Astrocyte (in vitro differentiated cells and primary cell): Measurements from ENCODE around the gene LRRFIP1. TPM values are rescaled to one million over a fixed set of nuclear protein-coding genes. Genes with fewer than 3 reads are reported as not detected.

Source experiments
- DNase-seq: peaks from one replicate; pipeline ENCODE4 v3.0.0-alpha.2; 2010; ENCODE audit warnings: low read depth
- FAIRE-seq: peaks from 2 replicates; lab custom pipeline; 2011; peaks lifted over from hg19 to GRCh38; lab: Jason Lieb, UNC
- H2AFZ ChIP-seq: 2 replicates; pipeline ENCODE4 v1.6.0; 2012; ENCODE audit warnings: low read depth, low read length, inconsistent platforms
- H3K27ac ChIP-seq: 2 replicates; pipeline ENCODE4 v1.5.1; 2011; ENCODE audit warnings: low read depth, low read length, inconsistent platforms
- H3K27me3 ChIP-seq: 2 replicates; pipeline ENCODE4 v1.6.0; 2011; ENCODE audit warnings: low read length, inconsistent platforms; ENCODE audit not compliant: insufficient read depth
- H3K36me3 ChIP-seq: 2 replicates; pipeline ENCODE4 v1.5.1; 2011; ENCODE audit warnings: low read length, inconsistent platforms; ENCODE audit not compliant: insufficient read depth
- H3K4me1 ChIP-seq: 2 replicates; pipeline ENCODE4 v1.5.1; 2011; ENCODE audit warnings: low read length, inconsistent platforms; ENCODE audit not compliant: insufficient read depth
- H3K4me2 ChIP-seq: 2 replicates; pipeline ENCODE4 v1.6.0; 2012; ENCODE audit warnings: low read length, inconsistent platforms
- H3K4me3 ChIP-seq: 2 replicates; pipeline ENCODE4 v1.5.1; 2011; ENCODE audit warnings: low read depth, mild to moderate bottlenecking, low read length, inconsistent platforms; ENCODE audit not compliant: insufficient read depth
- H3K79me2 ChIP-seq: 2 replicates; pipeline ENCODE4 v1.6.0; 2012; ENCODE audit warnings: mild to moderate bottlenecking, low read length, inconsistent platforms; ENCODE audit not compliant: insufficient read depth
- H3K9ac ChIP-seq: 2 replicates; pipeline ENCODE4 v1.6.0; 2012; ENCODE audit warnings: mild to moderate bottlenecking, low read length, inconsistent platforms
- H3K9me3 ChIP-seq: 2 replicates; pipeline ENCODE4 v1.5.1; 2012; ENCODE audit warnings: low read depth, mild to moderate bottlenecking, low read length, inconsistent platforms; ENCODE audit not compliant: insufficient read depth
- H4K20me1 ChIP-seq: 2 replicates; pipeline ENCODE4 v1.6.0; 2012; ENCODE audit warnings: low read length, inconsistent platforms; ENCODE audit not compliant: insufficient read depth
- H3K27ac Mint-ChIP-seq: one replicate; pipeline ENCODE4 v1.8.0; 2021; ENCODE audit warnings: mild to moderate bottlenecking, mixed read lengths; ENCODE audit not compliant: unreplicated experiment
- H3K27me3 Mint-ChIP-seq: one replicate; pipeline ENCODE4 v1.8.0; 2021; ENCODE audit warnings: low read depth, mixed read lengths; ENCODE audit not compliant: unreplicated experiment
- H3K36me3 Mint-ChIP-seq: one replicate; pipeline ENCODE4 v1.8.0; 2021; ENCODE audit warnings: low read depth, mixed read lengths; ENCODE audit not compliant: unreplicated experiment
- H3K4me1 Mint-ChIP-seq: one replicate; pipeline ENCODE4 v1.8.0; 2021; ENCODE audit warnings: low read depth, mixed read lengths; ENCODE audit not compliant: unreplicated experiment
- H3K4me3 Mint-ChIP-seq: one replicate; pipeline ENCODE4 v1.8.0; 2021; ENCODE audit warnings: mild to moderate bottlenecking, moderate library complexity, mixed read lengths; ENCODE audit not compliant: unreplicated experiment
- H3K9me3 Mint-ChIP-seq: one replicate; pipeline ENCODE4 v1.8.0; 2021; ENCODE audit warnings: mild to moderate bottlenecking, mixed read lengths; ENCODE audit not compliant: unreplicated experiment
- EZH2 ChIP-seq: IDR thresholded peaks from 2 replicates; pipeline ENCODE4 v1.6.1; 2012; ENCODE audit warnings: mild to moderate bottlenecking, low read length, inconsistent platforms; ENCODE audit not compliant: insufficient read depth
- total RNA-seq: library from RNA; stranded (reverse); gene quantifications from 2 replicates; pipeline ENCODE4 v1.2.1, GENCODE V29; 2021
- TF ChIP-seq, protein P1 (sequence below): IDR thresholded peaks from 2 replicates; pipeline ENCODE4 v1.5.1; 2011; ENCODE audit warnings: low read depth, mild to moderate bottlenecking, inconsistent platforms, low read length, moderate library complexity; ENCODE audit not compliant: insufficient read depth

LRRFIP1 gene
- total RNA-seq, 1 donor from 2014 or later, result 83.3 TPM

GRCh38 chr2:237649541-237650454 is 22.4 kb downstream of the LRRFIP1 start:
- Histone ChIP-seq H3K9me3 (no peaks in the 10 kb centered on the region), H3K4me3 (no peak overlapping the region), H3K79me2 (peaks cover 31% of the 10 kb centered on the region), H3K9ac (no peak overlapping the region), H3K27ac (no peak overlapping the region), H3K4me1 (no peaks in the 10 kb centered on the region), H3K27me3 (no peaks in the 10 kb centered on the region), H2AFZ (no peak overlapping the region), H4K20me1 (peaks cover 39% of the 10 kb centered on the region), H3K4me2 (no peak overlapping the region), H3K36me3 (peaks cover 8% of the 10 kb centered on the region)
- H3K9me3 Mint-ChIP-seq, result peaks cover 9% of the 10 kb centered on the region
- DNase-seq, result no peak
- H3K4me3 Mint-ChIP-seq, result no peak overlapping the region
- peaks cover 2% of the 10 kb centered on the region for H3K4me1 Mint-ChIP-seq
- no peak overlapping the region for H3K27ac Mint-ChIP-seq
- FAIRE-seq, result no peak
- H3K27me3 Mint-ChIP-seq, result no peaks in the 10 kb centered on the region
- H3K36me3 Mint-ChIP-seq, result peaks cover 33% of the 10 kb centered on the region
- no peak for TF ChIP-seq EZH2
- TF ChIP-seq, protein P1, sequence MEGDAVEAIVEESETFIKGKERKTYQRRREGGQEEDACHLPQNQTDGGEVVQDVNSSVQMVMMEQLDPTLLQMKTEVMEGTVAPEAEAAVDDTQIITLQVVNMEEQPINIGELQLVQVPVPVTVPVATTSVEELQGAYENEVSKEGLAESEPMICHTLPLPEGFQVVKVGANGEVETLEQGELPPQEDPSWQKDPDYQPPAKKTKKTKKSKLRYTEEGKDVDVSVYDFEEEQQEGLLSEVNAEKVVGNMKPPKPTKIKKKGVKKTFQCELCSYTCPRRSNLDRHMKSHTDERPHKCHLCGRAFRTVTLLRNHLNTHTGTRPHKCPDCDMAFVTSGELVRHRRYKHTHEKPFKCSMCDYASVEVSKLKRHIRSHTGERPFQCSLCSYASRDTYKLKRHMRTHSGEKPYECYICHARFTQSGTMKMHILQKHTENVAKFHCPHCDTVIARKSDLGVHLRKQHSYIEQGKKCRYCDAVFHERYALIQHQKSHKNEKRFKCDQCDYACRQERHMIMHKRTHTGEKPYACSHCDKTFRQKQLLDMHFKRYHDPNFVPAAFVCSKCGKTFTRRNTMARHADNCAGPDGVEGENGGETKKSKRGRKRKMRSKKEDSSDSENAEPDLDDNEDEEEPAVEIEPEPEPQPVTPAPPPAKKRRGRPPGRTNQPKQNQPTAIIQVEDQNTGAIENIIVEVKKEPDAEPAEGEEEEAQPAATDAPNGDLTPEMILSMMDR, result no peak

GRCh38 chr2:237650455-237650850 is 23.1 kb downstream of the LRRFIP1 start:
- no peak overlapping the region for H3K4me3 Mint-ChIP-seq
- H3K27ac Mint-ChIP-seq, result no peak overlapping the region
- DNase-seq, result no peak
- no peak overlapping the region for H3K4me2 ChIP-seq
- no peak for TF ChIP-seq EZH2
- TF ChIP-seq, protein P1, result no peak
- no peaks in the 10 kb centered on the region for H3K27me3 Mint-ChIP-seq
- peaks cover 2% of the 10 kb centered on the region for H3K4me1 Mint-ChIP-seq
- H2AFZ ChIP-seq, result no peak overlapping the region
- peaks cover 9% of the 10 kb centered on the region for H3K9me3 Mint-ChIP-seq
- H3K36me3 Mint-ChIP-seq, result peaks cover 28% of the 10 kb centered on the region
- H3K4me3 ChIP-seq, result no peak overlapping the region
- H4K20me1 ChIP-seq, result peaks cover 32% of the 10 kb centered on the region
- H3K27ac ChIP-seq, result no peak overlapping the region
- H3K9ac ChIP-seq, result no peak overlapping the region
- H3K4me1 ChIP-seq, result no peaks in the 10 kb centered on the region
- peaks cover 8% of the 10 kb centered on the region for H3K36me3 ChIP-seq
- H3K27me3 ChIP-seq, result no peaks in the 10 kb centered on the region
- no peaks in the 10 kb centered on the region for H3K9me3 ChIP-seq
- no peak for FAIRE-seq
- peaks cover 29% of the 10 kb centered on the region for H3K79me2 ChIP-seq

DNA sequence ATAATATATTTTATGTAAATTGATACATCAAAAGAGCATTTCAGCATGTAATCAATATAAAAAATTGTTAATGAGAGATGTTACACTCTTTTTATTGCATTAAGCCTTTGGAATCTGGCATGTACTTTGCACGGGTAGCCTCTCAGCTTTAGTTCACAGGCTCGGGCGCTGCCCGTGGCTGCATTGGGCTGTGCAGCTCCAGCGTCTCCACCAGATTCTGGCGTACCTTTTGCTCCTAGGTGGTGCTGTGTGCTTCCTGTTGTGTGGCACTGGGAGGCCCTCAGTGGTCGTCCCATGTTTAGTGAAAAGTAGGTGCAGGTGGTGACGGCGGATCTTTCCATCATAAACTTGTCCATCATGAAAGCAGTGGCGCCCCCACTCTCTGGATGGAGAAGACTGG is 24.4 kb downstream of the LRRFIP1 start:
- no peak overlapping the region for H3K4me2 ChIP-seq
- no peaks in the 10 kb centered on the region for H3K9me3 ChIP-seq
- DNase-seq (no peak), FAIRE-seq (no peak)
- H3K36me3 ChIP-seq, result peaks cover 2% of the 10 kb centered on the region
- Mint-ChIP-seq H3K36me3 (peaks cover 22% of the 10 kb centered on the region), H3K4me1 (peaks cover 2% of the 10 kb centered on the region), H3K4me3 (no peak overlapping the region), H3K27me3 (no peaks in the 10 kb centered on the region), H3K27ac (no peak overlapping the region), H3K9me3 (peaks cover 9% of the 10 kb centered on the region)
- no peaks in the 10 kb centered on the region for H3K27me3 ChIP-seq
- TF ChIP-seq EZH2, result no peak
- TF ChIP-seq, protein P1, result no peak
- H3K79me2 ChIP-seq, result peaks cover 23% of the 10 kb centered on the region
- H3K4me1 ChIP-seq, result no peaks in the 10 kb centered on the region
- H3K27ac ChIP-seq, result no peak overlapping the region
- peaks cover 24% of the 10 kb centered on the region for H4K20me1 ChIP-seq
- H3K9ac ChIP-seq, result no peak overlapping the region
- H2AFZ ChIP-seq, result no peak overlapping the region
- H3K4me3 ChIP-seq, result no peak overlapping the region
